Stimulated activated CD4-positive, alpha-beta T cell treated with anti-CD3 and anti-CD28 coated beads, Interleukin-4, amount 100 ng/mL, for 48 hours (primary cell): ENCODE results near the gene ACAA1.
"Not testable (repeated sequence)": the region's sequence is repeated elsewhere in the genome, so short reads cannot be mapped to it uniquely, and the experiment has no call there.

Source experiments
- DNase-seq, 2 donors: peaks; one replicate each; pipeline ENCODE4 v3.0.0-alpha.2; 2020; ENCODE audit warnings: low read depth in 2 of 2

Gene ACAA1

DNA sequence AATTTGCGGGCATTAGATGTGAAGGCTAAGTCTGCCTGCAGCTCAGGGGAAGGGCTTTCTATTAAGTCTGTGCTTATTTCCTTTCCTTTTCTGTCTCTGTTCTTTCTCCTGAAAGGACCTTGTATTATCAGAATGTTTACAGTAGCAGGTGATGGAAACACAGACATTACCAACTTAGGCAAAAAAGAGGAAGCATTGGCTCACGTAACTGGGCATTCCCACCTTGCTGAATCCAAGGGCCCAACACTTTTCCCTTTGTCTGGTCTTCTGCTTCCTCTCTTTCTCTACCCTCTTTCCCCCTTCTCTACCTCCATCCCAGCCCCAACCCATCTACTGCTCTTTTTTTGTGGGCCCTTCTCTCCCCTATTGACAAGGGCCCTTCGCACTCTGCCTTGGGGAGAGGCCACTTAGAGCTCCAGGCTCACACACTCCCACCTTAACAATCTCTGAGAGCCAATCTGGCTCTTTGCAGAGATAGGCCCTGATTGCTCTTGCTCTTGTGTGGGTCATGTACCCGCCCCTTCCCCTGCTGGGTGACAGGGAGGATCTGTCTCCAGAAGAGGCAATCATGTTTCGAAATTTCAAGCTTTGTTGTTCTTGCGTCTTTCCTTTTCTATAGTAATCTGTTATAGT lies 35.0 kb downstream of the ACAA1 start:
- DNase-seq: no peak

DNA sequence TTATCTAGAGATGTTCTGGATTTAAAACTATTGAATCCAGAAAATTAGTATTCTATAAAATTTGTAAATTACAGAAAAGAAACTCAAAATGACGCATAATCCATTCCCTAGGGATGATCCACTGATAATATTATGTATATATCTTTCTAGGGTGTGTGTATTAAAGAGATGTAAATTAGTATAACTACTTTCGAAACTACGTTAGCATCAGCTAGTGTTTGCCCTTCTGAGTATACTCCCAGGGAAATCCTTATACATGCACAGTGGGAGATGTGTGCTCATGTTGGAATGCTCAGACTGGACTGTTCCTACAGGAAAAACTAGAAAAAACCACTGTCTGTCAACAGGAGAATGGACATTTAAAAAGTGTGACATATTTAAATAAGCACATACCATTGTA lies 36.4 kb downstream of the ACAA1 start:
- DNase-seq: no peak

DNA sequence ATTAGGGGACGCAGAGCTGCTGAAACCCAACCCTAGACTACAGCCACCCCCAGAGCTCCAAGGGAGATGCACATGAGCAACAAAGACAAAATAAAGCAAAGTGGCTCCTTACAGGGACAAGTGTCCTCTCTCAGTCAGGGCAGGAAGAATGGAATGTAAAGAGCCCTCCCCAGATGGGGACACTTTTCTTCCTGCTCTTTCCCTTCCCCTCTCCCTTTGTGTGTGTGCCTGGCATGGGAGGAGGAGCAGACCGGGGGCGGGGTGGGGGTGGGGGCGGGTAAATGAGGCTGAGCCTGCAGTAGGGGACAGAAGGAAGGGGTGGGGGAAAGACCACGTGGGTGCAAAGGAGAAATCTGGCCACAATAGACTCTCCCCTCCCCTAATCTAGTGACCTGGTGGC lies 37.4 kb downstream of the ACAA1 start:
- no peak for DNase-seq

DNA sequence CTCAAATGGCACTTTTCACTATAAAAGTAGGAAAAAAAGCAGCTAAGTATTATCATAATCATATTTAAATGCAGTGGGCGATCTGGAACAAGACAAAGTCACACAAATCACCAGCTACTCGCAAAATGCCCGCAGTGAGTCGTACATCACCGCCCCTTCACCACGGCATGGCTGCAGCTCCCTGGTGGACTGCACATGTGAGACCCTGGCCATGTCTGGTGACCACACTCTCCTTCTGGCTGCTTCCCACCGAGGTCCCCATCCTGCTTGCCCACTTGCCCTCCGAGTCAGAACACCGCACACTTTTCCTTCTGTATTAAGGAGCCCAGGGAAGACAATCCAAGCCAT lies 38.6 kb downstream of the ACAA1 start:
- DNase-seq: no peak

DNA sequence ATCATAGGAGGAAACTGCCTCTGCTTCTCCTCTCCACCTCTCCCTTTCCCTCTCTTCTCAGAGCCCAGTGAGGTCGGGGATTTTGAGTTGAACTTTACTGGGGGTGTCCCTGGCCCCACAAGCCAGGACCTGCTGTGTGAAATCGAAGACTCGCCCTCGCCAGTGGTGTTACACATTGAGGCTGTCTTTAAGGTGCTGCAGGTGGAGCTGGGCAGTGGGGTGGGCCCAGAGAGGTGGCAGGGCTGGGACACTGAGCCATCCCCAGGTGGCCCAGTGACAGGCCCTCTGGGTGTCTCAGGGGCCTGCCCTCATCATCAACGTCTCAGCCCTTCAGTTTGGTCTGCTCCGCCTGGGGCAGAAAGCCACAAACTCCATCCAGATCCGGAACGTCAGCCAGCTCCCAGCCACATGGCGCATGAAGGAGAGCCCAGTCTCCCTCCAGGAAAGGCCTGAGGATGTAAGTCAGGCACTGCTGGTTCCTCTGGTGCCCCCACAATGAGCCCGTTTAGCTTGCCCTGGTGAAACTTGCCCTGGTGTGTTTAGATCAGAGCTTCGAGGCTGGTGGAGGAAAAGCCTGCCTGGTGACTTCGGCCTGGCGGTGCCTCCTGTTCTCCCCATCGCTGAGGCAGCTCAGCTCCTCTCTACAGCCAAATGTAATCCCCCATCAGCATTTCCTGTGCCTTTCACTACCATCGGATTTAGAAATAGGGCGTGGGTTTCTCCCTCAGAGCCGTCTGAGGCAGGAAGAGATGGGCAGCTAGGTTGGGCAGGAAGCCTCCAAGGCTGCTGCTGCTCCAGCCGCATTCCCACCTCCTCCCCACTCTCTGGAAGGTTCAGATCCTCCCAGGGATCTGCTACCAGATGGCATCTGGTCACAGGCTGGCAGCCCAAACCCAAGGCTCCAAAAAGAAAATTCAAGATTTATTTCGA lies 39.2 kb downstream of the ACAA1 start:
- no peak for DNase-seq

DNA sequence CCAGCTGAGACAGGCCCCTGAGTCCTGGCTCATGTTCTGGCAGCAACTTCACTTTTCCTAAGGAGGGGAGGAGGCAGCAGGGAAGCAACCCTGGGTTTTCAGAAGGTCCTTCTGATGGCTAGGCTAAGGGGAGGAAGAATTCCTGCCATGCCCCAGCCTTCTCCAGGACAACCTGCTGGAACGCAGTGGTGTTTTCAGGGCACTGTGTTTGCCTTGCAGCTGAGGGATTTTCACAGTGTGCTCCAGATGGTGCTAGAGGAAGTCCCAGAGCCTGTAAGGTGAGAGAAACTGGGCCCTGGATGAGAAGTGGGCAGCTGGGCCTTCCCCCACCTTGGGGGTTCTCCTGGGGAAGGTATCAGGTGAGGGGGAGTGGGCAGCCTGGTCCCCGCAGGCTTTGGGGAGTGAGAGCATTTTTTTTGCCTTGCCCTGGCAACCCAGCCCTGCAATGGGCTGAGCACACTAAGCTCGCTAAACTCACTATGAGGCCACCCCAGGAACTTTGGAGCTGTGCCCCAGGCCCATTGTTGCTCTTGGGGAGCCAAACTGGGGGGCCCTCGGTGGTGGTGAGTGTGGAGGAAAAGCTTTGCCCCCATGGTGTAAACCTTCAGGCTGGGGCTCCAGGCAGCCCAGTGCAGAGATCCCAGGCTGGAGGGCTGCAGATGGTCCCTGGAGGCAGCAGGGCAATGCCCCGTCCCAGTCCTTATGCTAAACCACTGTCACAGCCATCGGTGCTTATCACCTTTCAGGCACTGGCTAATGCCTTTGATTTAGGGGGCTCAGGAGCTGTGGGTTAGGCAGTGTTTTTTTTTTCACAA lies 41.1 kb downstream of the ACAA1 start:
- DNase-seq: no peak

DNA sequence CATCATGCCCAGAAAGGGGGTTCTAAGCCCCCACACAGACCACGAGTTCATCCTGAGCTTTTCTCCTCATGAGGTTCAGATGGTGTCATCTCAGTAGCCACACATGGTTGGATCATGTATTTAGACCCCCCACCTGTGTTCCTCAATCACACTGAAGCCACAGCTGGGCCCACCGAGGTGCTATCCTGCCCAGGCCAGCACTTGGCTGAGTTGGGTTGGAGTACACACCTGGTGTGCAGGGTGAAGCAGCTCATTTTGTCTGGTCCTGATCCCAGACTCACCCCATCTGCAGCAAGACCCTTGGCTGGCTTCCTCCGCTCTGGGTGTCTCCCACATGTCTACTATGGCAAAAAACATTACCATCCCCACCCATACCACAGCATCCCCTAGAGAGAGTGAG lies 41.9 kb downstream of the ACAA1 start:
- DNase-seq: no peak

DNA sequence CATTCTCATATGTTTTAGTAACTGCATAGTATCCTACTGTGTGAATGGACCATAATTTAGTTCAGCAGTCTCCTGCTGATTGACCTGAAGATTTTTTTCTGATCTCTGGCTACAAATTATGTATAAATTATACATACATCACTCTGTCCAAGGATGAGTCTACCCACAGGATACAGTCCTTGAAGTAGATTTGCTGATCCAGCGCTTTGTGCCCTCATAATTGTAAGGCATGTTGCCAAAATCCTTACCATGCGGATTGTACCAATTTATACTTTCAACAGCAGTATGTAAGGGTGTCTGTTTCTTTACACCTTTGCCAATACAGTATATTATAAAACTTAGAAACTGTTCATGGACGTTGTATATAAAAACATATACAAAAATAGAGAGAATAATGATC lies 46.5 kb downstream of the ACAA1 start:
- DNase-seq: no peak

DNA sequence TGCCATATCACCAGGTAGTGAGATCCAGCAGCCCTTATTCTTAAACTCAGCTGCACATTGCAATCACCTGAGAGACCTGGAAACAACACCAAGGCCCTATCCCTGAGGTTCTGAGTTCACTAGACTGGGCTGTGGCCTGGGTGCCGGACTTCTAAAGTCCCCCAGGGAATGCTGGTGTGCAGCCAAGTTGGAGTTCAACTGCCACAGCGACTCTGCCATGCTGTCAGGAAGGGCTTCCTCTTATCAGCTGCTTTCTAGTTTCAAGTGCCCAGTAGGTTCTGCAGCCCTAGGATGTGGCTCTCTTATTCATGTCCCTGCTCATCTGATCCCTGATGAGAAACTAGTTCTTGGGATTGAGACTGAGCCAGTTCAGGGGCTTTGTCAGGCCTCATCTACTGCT lies 47.8 kb downstream of the ACAA1 start:
- no peak for DNase-seq

DNA sequence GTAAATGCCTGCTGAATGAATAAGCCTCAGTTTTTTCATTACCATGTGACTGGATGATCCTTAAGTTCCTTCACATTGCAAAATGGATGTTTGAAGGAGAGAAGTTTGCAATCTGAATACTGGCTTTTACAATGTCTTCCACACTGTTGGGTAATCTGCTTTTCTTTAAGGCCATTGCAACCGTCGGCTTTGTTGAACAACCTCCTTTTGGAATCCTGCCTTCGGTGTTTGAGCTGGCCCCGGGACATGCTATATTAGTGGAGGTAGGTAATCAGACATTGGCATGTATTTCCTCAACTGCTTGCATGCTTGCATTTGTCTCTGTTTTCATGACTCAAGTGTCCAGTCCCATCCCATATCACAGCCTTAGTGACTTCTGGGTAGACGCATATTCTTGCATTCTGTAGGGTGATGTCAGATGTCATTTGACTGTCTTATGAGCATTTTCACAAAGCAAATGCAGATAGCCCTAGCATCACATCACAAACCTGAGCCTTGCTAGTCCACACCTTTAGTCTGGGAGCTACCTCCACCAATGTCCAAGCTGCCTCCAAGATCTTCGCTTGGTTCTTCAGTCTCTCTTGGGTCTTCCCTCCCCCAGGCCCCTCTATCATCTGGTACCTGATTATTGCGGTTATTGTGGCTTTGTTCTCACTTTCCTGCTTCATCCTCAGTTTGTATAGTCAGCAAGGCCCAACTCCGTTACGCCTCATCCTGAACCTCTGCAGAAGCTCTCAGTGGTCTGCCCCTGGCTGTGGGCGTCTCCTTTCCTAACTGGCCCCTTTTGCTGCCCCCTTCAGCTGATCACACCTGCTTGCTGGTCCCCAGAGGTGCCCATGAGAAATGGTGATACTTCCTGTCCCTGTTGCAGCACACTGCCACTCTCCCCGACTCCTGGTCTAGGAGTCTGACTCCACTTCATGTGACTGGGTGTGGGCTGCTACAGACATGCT lies 48.5 kb downstream of the ACAA1 start:
- DNase-seq: no peak

DNA sequence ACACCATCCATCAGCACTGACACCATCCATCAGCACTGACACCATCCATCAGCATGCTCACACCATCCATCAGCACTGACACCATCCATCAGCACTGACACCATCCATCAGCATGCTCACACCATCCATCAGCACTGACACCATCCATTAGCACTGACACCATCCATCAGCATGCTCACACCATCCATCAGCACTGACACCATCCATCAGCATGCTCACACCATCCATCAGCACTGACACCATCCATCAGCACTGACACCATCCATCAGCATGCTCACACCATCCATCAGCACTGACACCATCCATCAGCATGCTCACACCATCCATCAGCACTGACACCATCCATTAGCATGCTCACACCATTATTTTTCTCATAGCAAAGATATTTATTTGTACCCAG lies 49.6 kb downstream of the ACAA1 start:
- not testable (repeated sequence) for DNase-seq

DNA sequence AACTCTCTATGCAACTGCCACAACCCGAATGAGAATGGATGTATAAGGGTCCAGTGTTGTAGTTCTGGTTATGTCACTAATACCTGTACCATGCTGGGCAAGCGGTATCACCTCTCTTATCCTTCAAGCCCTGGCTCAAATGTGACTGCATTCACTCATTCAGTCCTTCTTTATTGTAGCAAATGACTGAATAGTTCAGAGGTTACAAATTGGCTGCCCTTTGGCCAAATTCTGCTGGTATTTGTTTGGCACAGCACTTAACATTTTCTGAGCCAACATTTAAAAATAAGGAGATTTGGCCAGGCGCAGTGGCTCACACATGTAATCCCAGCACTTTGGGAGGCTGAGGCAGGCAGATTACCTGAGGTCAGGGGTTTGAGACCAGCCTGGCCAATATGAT lies 50.4 kb downstream of the ACAA1 start:
- no peak for DNase-seq

DNA sequence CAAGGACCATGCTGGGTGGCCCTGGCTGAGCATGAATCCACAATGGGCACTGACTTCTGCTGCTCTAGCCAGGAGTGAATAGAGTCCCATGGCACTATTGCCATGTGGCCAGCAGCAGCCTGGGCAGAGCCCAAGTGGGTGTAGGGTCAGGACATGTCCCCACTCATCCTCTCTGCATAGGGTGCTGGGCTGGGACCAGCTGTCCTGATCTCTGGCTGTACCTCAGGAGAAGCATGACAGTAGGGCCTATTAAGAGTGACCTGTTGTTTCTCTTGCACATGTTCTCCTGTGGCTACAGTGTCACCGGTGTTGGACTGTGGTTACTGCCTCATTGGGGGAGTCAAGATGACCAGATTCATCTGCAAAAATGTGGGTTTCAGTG lies 51.0 kb downstream of the ACAA1 start:
- DNase-seq: no peak

DNA sequence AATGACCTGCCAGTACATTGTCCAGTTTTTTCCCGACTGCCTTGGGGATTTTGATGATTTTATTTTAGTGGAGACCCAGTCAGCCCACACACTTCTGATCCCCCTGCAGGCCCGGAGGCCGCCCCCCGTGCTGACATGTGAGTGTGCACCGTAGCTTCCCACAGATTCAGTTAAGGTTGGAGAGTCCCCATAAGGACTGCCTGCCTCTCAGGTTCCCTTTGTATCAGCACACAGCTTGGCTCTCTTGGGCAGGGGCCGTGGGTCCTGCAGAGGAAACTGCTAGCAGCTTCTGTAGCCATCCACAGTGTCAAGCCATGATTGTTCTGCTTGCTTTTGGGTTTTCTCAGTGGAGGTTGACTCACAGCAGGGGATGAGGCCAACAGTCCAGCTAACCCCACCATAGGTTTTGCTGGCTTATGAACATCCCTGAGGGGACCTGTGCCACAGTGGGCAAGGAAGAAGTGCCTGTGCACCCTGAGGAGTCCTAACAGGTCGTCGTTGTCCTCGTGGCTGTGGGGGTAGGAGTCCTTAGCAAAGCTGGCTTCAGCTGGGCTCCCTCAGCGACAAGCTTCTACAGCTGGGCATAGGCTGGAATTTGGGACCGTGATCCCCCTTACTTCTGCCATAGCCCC lies 51.5 kb downstream of the ACAA1 start:
- no peak for DNase-seq

DNA sequence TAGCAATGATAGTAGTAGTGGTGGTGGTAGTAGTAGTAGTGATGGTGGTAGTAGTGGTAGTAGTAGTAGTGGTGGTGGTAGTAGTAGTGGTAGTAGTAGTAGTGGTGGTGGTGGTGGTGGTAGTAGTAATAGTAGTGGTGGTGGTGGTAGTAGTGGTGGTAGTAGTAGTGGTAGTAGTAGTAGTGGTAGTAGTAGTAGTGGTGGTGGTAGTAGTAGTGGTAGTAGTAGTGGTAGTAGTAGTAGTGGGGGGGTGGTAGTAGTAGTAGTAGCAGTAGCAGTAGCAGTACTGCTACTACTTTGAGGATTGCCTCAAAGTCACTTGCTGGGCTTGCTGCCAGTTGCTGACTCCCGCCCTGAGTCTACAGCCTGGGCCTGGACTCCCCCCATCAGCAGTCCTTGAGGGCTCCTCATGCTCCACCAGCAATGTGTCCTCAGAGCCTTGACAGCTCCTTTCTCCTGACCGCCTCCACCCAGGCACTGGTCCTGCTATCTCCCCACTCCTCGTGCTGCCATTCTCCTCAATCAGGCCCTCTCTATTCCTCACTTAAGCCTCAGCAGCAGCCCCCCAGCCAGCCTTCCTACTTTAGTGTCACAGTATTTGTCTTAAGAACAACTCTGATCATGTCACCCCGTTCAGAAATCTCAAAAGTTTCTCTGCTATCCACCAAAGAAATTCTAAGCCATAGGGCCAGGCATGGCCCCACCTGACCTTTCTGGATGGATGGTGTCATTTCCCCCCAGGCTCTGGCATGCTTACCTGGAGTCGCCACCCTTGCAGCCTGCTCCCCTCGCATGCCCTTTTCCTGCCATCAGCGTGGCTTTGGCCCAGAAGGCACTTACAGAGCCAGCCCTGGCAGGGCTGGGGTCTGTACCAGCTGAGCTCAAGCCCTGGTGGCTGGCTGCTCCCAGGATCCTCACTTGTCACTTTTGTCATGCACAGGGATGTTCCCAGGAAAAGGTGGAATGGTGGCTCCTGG lies 52.3 kb downstream of the ACAA1 start:
- DNase-seq: no peak

DNA sequence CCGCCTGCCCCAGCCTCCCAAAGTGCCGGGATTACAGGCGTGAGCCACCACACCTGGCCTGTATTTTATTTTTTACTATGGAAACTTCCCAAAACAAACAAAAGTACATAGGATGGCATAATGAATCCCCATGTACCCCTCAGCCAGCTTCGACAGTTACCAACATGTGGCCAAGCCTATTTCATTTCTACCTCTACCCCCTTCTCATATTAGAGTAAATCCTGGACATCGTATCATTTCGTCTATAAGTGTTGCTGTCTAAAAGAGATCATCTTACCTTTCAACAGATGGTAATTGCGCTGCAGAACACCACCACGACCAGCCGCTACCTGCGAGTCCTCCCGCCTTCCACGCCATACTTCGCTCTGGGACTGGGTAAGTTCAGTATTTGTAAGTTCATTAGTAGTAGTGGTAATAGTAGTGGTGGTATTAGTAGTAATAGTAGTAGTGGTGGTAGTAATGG lies 53.0 kb downstream of the ACAA1 start:
- DNase-seq: no peak

DNA sequence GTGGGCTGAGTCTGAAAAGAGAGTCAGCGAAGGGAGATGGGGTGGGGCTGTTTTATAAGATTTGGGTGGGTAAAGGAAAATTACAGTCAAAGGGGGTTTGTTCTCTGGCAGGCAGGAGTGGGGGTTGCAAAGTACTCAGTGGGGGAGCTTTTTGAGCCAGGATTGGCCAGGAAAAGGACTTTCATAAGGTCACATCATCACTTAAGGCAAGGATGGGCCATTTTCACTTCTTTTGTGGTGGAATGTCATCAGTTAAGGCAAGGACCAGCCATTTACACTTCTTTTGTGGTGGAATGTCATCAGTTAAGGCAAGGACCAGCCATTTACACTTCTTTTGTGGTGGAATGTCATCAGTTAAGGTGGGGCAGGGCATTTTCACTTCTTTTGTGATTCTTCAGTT lies 53.7 kb downstream of the ACAA1 start:
- DNase-seq: not testable (repeated sequence)

DNA sequence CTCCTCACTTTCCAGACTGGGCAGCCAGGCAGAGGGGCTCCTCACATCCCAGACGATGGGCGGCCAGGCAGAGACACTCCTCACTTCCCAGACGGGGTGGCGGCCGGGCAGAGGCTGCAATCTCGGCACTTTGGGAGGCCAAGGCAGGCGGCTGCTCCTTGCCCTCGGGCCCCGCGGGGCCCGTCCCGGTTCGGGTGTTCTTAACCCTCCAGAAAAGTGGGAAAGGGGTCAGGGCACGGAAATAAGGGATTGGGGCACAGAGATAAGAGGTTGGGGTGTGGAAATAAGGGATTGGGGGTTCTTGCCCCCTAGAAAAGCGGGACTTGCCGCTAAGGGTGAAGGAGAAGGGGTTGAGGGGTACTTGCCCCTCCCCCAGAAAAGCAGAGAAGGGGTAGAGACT lies 54.6 kb downstream of the ACAA1 start:
- DNase-seq: not testable (repeated sequence)

DNA sequence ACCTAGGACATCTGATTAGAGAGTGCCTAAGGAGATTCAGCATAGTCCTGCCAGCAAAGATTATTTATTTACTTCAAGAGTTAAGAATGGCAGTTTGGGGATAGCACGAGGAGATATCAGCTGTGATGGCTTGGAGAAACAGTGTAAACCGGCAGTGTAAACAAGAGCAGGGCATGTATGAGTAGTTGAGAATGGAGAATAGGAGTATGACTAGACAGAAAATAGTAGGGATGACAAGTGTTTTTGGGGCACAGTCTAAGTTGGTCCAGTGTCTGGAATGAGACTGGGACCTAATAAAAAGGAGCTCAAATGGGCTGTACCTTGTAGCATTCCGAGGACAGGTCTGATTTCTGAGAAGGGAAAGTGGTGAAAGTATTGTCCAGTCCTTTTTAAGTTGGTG lies 59.9 kb downstream of the ACAA1 start:
- DNase-seq: not testable (repeated sequence)
